Measurements from ENCODE around the gene NDUFC2.
"Not testable (repeated sequence)": the region's sequence is repeated elsewhere in the genome, so short reads cannot be mapped to it uniquely, and the experiment has no call there.

NDUFC2 gene

DNA sequence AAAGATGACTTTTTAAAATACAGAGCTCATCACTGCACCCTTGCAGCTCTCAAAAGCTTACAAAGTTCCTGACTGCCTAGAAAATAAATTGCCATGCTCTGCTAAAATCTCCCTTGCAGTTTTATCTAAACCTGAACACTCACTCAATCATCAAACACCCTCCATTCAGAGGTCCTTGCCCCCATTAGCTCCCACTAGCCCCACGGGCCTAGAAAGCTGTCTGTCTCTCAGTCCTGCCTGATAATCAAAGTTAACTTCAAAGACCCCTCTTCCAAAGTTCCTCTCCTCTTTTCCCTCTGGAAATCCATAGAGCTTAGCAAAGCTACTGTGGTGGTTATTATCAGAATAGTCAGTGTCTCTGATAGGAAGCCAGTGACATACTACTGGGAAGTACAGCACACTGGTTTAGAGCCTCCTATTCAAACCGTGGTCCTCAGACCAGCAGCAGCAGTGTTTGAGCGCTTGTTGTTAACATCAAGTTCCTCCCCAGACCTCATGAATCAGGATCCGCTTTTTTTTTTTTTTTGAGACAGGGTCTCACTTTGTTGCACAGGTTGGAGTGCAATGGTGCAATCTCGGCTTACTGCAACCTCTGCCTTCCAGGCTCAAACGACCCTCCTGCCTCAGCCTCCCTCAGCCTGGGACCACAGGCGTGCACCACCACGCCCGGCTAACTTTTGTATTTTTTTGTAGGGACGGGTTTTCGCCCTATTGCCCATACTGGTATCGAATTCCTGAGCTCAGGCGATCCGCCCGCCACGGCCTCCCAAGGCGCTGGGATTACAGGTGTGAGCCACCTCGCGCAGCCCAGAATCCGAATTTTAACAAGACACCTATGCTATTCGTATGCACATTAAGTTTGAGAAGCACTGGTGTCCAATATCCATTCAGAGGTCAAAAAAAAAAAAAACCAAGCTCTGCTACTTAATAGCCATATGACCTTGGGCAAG is 1.2 kb downstream of the NDUFC2 start:
- DNase-seq: no peak

DNA sequence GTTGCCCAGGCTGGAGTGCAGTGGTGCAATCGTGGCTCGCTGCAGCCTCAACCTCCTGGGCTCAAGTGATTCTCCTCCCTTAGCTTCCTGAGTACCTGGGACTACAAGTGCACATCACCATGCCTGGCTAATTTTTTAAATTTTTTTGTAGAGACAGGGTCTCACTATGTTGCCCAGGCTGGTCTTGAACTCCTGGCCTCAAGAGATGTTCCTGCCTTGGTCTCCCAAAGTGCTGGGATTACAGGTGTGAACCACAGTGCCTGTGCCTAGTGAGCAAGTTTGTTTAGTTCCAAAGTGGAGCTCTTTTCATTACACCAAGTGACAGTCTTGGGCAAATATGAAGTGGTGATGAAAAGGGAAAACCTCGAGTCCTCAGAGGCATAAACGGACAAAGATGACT is 2.1 kb downstream of the NDUFC2 start:
- DNase-seq: not testable (repeated sequence)

DNA sequence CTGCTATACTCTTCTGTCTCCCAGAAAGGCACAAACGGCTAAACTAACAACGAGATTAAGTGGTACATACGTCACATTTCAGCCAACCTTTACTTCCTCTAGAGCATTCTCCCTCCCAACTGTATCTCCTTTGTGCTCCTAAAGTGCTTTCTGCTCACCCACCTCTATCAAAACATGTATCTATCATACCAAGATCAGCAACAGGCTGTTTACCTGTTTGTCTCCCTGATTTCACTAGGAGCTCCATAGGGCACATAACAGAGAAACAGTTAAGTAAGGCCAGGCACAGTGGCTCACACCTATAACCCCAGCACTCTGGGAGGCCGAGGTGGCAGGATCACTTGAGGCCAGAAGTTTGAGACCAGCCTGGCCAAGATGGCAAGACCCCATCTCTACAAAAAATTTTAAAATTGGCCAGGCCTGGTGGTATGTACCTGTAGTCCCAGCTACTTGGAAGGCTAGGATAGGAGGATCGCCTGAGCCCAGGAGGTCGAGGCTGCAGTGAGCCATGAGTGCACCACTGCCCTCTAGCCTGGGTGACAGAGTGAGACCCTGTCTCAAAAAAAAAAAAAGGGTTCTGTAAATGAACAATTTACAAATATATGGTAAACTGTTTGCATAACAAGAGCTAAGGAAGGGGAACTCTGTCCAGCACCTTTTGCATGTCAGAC is 2.8 kb downstream of the NDUFC2 start:
- no peak for DNase-seq

DNA sequence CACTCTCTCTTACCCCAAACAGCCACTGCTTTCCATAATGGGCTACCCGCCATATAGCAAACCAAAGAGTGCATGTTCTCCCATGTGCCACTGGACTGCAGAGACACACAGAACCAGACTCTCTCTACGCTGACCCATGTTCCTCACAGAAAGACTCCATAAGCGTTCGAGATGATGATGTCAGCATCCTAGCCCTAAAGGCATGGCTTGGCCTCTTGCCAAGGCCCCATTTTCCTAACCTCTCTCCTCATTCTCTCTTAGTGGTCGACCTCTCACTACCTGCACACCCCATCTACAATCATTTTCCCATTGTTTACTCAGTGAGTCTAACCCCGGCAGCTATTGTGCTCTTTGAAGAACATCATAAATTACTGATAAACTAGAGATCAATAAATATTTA is 4.9 kb downstream of the NDUFC2 start:
- peak in 2 of 3 experiments; percentile 56 to 84 for DNase-seq

DNA sequence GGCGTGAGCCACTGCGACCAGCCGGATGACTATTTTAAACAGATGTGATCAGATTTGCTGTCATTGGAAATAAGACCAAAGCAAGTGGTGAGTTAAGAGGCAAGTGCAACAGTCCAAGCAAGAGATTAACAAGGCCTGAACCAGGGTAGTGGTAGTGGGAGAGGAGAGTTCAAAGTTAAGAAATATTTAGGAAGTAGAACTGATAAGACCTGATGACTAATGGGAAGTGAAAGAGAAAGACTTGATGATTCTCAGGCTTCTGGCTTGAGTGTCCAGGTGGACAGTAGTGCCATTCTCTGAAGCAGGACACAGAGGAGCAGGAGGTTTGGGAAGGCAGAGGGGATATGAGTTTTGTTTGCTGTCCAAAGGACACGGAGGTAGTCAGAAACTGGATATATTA is 7.2 kb downstream of the NDUFC2 start:
- DNase-seq: no peak

DNA sequence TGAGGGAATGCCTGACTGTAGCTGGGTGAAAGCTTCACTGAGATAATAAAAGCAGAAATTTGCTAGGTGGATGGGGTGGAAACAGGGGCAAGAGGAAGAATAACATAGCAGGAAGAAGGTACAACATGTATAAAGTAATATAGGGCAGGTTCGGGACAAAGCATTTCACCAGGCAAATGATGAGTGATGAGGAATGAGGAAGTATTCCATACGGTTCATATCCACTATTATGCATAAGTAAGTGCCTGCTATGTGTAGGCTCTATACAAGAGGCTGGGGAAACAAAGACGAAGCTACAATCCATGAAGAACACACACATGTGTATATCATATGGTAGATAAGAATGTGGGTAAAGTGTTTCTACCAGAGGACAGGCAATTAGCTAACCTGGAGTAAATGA is 7.9 kb downstream of the NDUFC2 start:
- DNase-seq: no peak

DNA sequence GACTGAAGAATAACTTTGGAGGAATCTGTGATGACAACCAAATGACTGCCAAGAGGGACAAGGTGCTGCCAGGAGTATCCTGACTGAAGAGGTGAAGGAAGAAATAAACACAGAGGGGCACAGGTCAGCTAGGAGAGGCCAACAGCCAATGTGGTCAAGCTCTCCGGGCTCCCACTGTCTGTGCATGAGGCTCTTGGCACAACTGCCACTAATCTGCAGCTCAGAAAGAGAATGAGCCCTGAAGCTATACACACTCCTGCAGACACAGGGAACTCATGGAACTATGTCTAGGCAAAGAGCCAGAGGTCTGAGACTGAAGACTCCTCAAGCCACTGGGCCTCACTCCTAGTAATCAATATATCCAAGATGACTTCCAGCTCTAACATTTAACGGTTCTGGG is 9.0 kb downstream of the NDUFC2 start:
- no peak for DNase-seq

DNA sequence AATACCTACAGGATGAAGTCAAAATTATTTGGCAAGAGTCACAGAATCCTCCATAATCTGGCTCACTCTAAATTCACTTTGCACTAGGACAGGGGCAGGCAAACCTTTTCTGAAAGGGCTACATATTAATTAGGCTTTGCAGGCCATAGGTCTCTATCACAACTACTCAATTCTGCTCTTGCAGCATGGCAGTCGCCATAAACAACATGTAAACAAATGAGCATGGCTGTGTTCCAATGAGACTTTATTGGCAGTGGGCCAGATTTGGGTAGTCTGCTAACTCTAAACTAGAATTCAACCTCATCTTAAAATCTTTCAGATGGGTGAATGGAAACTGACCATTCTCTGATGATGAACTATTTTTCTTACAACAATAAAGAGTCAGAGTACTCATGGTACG is 10.2 kb downstream of the NDUFC2 start:
- peak in 1 of 3 experiments; percentile 62 for DNase-seq

DNA sequence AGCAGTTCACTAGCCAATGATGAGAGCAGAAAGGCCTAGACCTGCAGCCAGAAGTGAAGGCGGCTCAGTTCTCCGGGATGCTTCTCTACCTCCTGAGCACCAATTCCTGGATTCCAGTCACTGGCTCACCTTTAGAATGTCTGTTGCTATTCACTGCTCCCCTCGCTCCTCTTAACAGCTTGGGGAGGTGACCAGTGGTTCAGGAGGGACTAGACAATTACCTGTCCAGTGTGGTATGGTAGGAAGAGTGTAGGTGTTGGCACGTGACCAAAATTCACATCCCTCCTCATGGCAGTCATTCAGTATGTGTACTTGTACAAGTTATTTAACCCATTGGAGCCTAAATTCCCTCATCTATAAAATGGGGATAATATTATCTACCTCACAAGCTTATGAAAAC is 12.0 kb downstream of the NDUFC2 start:
- DNase-seq: no peak

DNA sequence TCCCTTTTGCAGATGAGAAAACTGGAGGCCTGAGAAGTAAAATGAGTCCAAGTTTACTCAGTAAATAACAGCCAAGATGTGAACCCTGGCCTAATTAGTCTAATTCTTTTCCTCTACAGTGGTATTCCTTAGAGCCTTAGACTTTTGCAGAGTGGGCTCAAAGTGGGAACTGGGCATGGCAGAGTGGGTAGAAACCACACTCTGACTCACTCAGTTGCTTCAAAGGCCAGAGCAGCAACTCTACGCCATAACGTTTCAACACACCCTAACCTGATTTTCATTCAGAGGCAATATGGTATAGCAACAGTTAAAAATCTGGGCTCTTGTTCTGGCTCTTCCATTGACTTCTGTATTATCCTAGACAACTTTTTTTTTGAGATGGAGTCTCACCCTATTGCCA is 13.2 kb downstream of the NDUFC2 start:
- DNase-seq: no peak

DNA sequence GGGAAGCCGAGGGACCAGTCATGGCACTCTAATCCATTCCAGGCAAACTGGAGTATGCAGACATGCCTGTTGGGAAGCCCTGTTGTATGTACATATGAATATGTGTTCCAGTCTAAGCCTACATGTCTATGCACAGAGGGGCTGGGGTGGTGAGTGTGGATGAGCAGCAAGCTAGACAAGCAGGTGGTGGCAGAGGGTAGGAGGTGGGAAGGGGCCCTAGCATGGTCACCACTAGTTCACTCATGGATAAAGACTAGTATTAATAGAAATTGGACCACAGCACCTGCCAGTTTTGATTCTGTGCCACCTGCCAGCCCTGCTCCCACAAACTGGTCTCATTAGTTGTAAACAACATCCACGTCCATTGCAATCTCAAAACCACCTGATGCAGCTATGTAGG is 14.5 kb downstream of the NDUFC2 start:
- no peak for DNase-seq

DNA sequence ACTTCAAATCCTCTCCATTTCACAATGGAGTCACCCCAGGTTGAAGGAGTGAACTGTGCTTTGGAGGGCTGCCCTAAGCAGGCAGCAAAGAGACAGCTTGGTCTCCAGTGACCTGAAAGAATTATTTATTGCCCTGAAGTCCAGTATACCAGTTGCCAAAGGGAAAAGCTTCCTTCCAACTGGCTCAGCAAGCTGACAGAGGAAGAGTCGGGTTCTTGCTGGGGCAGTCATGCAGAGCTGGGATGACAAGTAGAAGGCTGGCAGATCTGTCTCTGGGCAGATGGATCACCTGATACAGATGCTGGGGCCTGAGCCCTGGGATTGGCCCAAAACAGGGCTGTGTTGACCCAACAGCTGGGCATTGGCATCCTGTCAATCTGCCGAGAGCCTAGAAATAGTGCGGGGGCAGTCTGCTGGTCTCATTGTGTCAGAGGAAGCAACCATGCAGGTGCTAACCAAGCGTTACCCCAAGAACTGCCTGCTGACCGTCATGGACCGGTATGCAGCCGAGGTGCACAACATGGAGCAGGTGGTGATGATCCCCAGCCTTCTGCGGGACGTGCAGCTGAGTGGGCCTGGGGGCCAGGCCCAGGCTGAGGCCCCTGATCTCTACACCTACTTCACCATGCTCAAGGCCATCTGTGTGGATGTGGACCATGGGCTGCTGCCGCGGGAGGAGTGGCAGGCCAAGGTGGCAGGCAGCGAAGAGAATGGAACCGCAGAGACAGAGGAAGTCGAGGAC is 16.1 kb downstream of the NDUFC2 start, which contains the start of gene THRSP:
TSS of gene THRSP (plus strand) at position 422 of the 742 bp plus-strand sequence. CDS start at position 443, 21 bp downstream.
- DNase-seq: no peak

DNA sequence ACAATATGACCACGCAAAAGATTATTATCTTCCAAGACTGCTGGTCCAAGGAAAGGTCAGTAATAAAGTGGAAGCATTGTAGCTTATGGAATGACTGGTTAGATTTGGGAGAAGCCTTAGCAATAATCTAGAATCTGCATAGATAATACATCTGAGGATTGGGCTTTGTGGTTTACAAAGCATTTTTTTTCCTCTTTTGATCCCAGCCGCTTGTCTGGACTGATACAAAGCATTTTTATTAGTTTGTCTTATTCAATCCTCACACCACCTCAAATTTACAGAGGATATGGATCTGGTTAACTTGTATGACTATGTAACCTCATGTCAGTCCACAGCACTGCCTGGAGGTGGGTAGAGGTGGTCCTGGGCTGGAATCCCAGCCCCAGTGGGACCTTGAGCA is 17.0 kb downstream of the NDUFC2 start:
- DNase-seq: no peak

DNA sequence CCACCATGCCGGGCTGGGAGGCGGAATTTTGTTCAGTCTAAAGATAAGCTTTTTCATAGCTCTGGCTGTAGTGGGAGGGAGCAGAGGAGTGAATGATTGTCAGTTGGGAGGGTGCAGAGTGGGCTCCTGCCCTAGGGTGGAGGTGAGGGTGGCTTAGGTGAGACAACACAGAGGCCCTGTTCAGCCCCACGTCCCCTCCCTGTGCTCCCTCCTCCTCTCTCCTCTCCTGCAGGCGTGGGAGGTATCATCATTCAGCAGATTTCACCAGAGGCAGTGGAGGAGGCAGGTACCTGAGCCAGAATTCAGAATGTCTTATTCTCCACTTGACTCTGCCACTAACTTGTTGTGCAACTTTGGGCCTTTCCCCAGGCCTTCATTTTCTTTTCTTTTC is 17.7 kb downstream of the NDUFC2 start:
- no peak for DNase-seq

DNA sequence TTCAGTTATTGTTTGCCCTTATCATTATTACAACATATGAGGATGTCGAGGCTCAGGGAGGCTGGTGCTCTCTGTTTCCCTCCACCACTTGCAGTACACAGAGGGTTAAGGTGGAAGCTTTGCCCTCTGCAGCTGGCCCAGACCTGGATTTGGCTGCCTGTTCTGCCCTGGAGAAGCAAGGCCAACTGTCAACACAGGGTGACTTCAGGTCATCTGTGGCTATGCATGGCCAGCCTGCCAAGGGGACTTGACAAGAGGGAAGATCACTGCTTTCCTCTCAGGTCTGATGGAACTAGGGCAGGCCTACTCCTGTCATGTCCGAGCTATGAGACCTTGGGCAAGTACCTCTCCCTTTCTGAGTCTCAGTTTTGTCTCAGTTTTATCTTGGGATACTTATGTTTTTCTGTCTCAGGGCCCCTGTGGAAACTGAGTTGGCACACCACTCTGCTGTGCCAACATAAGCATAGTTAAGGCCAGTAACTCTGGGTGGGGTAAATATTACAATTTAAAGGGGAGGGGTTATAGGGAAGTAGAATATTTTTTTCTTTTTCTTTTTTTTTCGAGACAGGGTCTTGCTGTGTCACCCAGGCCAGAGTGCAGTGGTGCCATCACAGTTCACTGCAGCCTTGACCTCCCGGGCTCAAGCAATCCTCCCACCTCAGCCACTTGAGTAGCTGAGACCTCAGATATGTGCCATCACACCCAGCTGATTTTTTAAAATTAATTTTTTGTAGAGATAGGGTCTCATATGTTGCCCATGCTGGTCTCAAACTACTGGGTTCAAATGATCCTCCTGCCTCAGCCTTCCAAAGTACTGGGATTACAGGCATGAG is 18.4 kb downstream of the NDUFC2 start:
- no peak for DNase-seq

DNA sequence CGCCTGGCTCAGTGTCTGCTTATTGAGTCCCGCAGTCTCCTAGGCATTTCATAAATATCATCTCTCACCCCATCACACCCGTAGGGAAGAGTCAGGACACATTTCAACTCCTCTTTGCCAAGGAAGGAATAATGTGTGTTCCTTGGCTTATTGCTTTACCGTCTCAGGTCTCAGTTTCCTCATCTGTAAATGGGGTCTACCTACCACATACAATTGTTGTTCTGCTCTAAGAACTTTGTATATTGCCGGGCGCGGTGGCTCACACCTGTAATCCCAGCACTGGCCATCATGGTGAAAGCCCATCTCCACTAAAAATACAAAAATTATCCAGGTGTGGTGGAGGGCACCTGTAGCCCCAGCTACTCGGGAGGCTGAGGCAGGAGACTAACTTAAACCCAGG is 19.1 kb downstream of the NDUFC2 start:
- DNase-seq: no peak

DNA sequence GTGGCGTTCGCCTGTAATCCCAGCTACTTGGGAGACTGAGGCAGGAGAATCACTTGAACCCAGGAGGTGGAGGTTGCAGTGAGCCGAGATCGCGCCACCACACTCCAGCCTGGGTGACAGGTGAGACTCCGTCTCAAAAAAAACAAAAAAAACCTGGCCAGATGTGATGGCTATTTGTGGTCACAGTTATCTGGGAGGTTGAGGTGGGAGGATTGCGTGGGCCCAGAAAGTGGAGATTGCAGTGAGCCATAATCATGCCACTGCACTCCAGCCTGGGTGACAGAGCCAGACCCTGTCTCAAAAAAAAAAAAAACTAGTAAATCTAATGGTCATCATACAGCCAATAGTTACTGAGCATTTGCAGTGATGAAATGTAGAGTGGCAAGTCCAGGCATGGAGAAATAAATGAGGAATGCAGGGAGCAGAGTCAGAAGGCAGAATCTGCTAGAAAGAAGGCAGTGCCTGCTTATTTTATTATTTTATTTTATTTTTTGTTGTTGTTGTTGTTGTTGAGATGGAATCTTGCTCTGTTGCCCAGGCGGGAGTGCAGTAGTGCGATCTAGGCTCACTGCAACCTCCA is 19.8 kb downstream of the NDUFC2 start:
- DNase-seq: not testable (repeated sequence)

DNA sequence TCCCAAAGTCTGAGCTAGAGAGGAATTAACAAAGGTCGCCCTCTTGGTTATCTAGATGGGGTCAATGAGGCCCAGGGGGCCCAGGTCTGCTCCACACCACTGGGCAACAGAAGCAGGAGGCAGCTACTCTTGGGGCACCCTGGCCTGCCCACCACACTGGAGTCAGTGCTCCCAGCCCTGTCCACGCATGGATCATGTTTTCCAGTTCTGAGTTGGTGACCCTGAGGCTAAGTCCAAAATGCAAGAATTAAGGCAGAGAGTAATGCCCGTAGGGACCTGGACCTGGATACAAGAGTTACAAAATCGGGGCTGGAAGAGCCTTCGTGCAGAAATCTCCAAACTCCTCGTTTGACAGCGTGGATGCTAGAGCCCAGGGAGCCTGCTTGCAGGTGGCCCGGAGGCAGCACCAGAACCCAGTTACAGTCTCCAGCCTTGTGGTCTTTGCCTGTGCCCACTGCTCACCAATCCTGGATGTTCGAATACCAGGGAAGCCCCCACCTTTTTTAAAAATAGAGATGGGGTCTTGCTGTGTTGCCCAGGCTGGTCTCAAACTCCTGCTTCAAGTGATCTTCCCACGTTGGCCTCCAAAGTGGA is 22.1 kb downstream of the NDUFC2 start:
- DNase-seq: no peak

DNA sequence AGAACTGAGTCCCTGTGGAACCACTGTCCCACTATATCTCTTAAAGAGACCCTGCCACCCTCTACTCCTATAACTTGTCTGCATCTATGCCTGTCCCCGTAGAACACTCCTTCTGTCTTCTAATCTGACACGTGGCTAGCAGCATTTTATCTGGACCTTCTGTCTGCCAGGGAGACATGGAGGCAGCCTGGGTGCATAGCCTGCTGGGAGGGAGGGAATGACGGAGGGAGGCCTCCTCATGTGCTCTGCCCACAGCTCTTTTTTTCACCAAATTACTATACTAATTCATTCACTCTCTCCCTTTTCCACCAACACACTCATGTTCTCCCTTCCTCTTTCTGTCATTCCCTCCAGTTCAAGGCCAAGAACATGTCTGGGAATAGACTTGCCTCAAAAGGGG is 23.6 kb downstream of the NDUFC2 start:
- DNase-seq: no peak

DNA sequence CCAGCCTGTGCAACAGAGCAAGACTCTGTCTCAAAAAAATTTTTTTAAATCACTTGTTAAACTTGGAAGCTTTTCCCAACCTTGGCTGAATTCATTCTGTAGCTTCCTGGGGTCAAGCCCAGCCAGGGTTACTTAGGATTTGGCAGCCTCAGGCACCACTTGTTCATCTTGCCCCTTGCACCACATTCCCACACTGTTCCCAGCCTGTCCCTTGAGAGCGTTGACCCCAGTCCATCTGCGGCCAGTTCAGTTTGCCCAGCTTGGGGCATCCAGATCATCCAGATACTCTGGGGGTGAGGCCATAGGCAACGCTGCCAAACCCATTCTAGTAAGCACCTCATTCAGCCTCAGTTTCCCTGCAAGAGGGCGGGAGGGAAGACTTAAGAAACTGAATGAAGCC is 24.7 kb downstream of the NDUFC2 start:
- DNase-seq: no peak

DNA sequence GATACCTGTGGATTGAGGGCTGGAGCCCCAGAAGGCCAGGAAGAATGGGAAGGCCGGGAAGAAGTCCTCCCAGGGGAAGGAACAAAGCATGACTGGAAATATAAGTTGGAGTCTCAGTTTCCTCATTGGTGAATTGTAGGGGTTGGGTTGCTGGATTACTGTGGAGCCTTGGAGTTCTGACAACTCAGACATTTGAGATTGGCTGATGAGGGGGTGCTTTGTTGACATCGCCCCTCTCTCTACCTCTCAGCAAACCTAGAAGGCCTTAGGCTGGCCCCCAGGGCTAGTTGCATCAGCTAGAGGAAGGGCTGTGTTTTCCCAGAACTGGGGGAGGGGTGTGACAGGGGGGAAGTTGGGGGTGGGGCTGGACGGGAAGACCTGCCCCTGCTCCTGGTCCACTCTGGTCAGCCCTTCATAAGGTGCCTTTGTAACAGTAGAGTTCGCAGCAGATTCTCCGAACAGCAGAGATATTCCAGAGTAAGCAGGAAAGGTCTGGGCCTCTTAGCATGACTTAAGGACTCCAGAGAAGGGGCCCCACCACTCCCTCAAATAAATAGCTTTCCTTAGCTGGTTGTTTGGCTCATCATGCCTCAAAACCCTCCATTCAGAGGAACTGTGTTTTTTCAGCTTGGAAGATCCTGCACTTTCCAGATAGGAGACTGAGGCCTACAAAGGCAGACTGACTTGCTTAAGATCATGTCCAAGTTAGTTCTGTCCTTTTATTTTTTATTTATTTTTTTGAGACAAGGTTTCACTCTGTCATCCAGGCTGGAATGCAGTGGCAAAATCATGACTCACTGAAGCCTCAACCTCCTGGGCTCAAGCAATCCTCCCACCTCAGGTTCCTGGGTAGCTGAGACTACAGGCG is 28.5 kb downstream of the NDUFC2 start:
- DNase-seq: no peak

All from NCI-H1417 (cell line).